HT-29 (cell line): ENCODE results near the gene SLC35F3. TPM values are rescaled to one million over a fixed set of nuclear protein-coding genes. Genes with fewer than 3 reads are reported as not detected.

Experiments
- DNase-seq: peaks from one replicate; pipeline ENCODE4 v3.0.0-alpha.2; 2015; ENCODE audit warnings: low spot score
- total RNA-seq: library from RNA; depleted of rRNA; stranded (reverse); fragments of >200 nt; shearing (Covaris generic); gene quantifications from 2 replicates; pipeline ENCODE4 v1.2.3, GENCODE V29; 2014

The SLC35F3 gene
- total RNA-seq, 1 experiment from 2014 or later = not detected

GRCh38 chr1:233912447-233912846 lies 8.0 kb downstream of the SLC35F3 start:
- no peak for DNase-seq

- DNase-seq = no peak
Observed at GRCh38 chr1:233912909-233913308, 8.4 kb downstream of the SLC35F3 start.

GRCh38 chr1:233916706-233917105 lies 12.2 kb downstream of the SLC35F3 start:
- DNase-seq = no peak

- DNase-seq = no peak
Observed at GRCh38 chr1:233919786-233920185, 15.3 kb downstream of the SLC35F3 start.

- no peak for DNase-seq
Observed at GRCh38 chr1:233928123-233928522, 23.6 kb downstream of the SLC35F3 start.

- DNase-seq = no peak
Observed at GRCh38 chr1:233933339-233933738, 28.9 kb downstream of the SLC35F3 start.

GRCh38 chr1:233935297-233935868 lies 30.9 kb downstream of the SLC35F3 start:
- DNase-seq = no peak

GRCh38 chr1:233936422-233936821 lies 31.9 kb downstream of the SLC35F3 start:
- no peak for DNase-seq

- DNase-seq = no peak
Observed at GRCh38 chr1:233936842-233937241, 32.4 kb downstream of the SLC35F3 start.

- DNase-seq = no peak
Observed at GRCh38 chr1:233938476-233938875, 34.0 kb downstream of the SLC35F3 start.

GRCh38 chr1:233939451-233939850 lies 35.0 kb downstream of the SLC35F3 start:
- DNase-seq = no peak

GRCh38 chr1:233940908-233941307 lies 36.4 kb downstream of the SLC35F3 start:
- no peak for DNase-seq

GRCh38 chr1:233944601-233945000 lies 40.1 kb downstream of the SLC35F3 start:
- DNase-seq = no peak

- DNase-seq = no peak
Observed at GRCh38 chr1:233945573-233945972, 41.1 kb downstream of the SLC35F3 start.

- no peak for DNase-seq
Observed at GRCh38 chr1:233945979-233946378, 41.5 kb downstream of the SLC35F3 start.

- no peak for DNase-seq
Observed at GRCh38 chr1:233946724-233947123, 42.2 kb downstream of the SLC35F3 start.

GRCh38 chr1:233951804-233952203 lies 47.3 kb downstream of the SLC35F3 start:
- no peak for DNase-seq

- DNase-seq = no peak
Observed at GRCh38 chr1:233957691-233958090, 53.2 kb downstream of the SLC35F3 start.

GRCh38 chr1:233959102-233959501 lies 54.6 kb downstream of the SLC35F3 start:
- DNase-seq = no peak

- no peak for DNase-seq
Observed at GRCh38 chr1:233959971-233960370, 55.5 kb downstream of the SLC35F3 start.

GRCh38 chr1:233960386-233960785 lies 55.9 kb downstream of the SLC35F3 start:
- DNase-seq = no peak

- no peak for DNase-seq
Observed at GRCh38 chr1:233962878-233963277, 58.4 kb downstream of the SLC35F3 start.

GRCh38 chr1:233965856-233966255 lies 61.4 kb downstream of the SLC35F3 start:
- no peak for DNase-seq

GRCh38 chr1:233971753-233972152 lies 67.3 kb downstream of the SLC35F3 start:
- DNase-seq = no peak
